Lower leg skin (tissue), 3 donors: ENCODE measurements around the gene OPRM1.

ENCODE experiments used
- POLR2A ChIP-seq, 2 donors: fragments of 450-650 bp; IDR thresholded peaks; one replicate each; pipeline ENCODE4 v1.6.1; 2016 to 2017; ENCODE audit warnings: antibody characterized with exemption in 2 of 2, mild to moderate bottlenecking in 1 of 2, moderate library complexity in 1 of 2
- TF ChIP-seq, protein P1 (sequence below), 3 donors: fragments of 450-650 bp; IDR thresholded peaks; one replicate each; pipeline ENCODE4 v1.5.1; 2016; ENCODE audit warnings: antibody characterized with exemption in 3 of 3, mild to moderate bottlenecking in 3 of 3, moderate library complexity in 2 of 3

DNA sequence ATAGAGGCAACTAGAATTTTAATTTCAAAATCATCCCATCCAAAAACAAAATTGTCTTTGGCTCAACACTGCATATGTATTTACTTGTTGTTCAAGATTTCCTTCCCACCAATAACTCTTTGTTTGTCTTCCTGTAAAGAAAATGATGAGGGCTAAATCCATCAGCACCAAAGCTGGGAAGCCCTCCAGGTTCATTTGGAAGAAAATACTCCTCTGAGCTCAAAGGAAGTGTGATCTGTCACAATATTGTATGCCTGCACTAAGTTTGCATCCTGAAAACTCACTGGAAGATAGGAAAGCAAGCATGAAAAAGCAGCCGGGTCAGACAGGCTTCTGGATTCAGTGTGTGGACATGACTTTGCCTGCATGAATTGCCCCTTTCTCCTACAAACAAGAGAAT, 28.7 kb upstream of the OPRM1 start:
- TF ChIP-seq, protein P1, sequence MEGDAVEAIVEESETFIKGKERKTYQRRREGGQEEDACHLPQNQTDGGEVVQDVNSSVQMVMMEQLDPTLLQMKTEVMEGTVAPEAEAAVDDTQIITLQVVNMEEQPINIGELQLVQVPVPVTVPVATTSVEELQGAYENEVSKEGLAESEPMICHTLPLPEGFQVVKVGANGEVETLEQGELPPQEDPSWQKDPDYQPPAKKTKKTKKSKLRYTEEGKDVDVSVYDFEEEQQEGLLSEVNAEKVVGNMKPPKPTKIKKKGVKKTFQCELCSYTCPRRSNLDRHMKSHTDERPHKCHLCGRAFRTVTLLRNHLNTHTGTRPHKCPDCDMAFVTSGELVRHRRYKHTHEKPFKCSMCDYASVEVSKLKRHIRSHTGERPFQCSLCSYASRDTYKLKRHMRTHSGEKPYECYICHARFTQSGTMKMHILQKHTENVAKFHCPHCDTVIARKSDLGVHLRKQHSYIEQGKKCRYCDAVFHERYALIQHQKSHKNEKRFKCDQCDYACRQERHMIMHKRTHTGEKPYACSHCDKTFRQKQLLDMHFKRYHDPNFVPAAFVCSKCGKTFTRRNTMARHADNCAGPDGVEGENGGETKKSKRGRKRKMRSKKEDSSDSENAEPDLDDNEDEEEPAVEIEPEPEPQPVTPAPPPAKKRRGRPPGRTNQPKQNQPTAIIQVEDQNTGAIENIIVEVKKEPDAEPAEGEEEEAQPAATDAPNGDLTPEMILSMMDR (IDR thresholded peaks at IDR 0.05): no peak
- TF ChIP-seq POLR2A (IDR thresholded peaks at IDR 0.05): no peak
